Measurements from ENCODE around the gene SLC35F3.

DNA sequence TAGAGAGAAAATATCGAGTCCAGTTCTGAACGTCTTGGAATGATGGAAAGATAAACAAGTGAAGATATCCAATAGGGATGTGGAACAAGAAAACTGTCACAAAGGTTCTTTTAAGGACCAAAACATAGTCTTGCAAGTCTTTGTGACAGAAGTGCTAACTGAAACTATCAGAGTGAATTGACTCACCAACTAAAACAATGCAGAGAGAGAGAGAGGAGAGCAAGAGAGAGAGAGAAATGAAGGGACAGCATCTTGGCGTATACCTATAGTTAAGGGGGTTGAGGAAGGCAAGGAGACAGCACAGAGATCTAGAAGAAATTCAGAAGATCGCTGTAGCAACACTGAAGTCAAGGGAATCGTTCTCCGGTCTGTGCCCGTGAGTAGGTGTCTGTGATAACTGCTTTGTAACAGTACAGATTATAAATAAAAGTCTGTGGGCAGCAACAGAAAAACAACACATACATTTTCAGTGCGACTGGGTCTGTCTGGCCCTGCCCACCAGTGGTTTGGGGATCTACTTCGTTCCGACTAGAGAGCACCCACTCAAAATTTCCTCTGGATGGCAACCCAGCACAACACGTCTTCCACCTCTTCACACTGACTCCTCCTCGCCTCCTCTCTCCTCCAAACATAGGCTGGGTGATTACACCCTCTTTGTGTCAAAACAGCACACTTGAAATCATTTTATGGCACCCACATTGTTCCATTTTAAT lies 464.0 kb downstream of the SLC35F3 start:
- TF ChIP-seq, protein P1, sequence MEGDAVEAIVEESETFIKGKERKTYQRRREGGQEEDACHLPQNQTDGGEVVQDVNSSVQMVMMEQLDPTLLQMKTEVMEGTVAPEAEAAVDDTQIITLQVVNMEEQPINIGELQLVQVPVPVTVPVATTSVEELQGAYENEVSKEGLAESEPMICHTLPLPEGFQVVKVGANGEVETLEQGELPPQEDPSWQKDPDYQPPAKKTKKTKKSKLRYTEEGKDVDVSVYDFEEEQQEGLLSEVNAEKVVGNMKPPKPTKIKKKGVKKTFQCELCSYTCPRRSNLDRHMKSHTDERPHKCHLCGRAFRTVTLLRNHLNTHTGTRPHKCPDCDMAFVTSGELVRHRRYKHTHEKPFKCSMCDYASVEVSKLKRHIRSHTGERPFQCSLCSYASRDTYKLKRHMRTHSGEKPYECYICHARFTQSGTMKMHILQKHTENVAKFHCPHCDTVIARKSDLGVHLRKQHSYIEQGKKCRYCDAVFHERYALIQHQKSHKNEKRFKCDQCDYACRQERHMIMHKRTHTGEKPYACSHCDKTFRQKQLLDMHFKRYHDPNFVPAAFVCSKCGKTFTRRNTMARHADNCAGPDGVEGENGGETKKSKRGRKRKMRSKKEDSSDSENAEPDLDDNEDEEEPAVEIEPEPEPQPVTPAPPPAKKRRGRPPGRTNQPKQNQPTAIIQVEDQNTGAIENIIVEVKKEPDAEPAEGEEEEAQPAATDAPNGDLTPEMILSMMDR (IDR thresholded peaks at IDR 0.05): no peak
- no peak for TF ChIP-seq RFX5 (IDR thresholded peaks at IDR 0.05; ENCODE audit: low read length)

All from SK-N-SH (cell line).